Liver (tissue), 9 donors: Measurements from ENCODE around the gene N4BP3. TPM values are rescaled to one million over a fixed set of nuclear protein-coding genes. Genes with fewer than 3 reads are reported as not detected.
"Not testable (repeated sequence)": the region's sequence is repeated elsewhere in the genome, so short reads cannot be mapped to it uniquely, and the experiment has no call there.

Experiments used
- DNase-seq: peaks from one replicate; pipeline ENCODE4 v3.0.0-alpha.2; 2017; ENCODE audit warnings: low spot score
- H3K27ac ChIP-seq, 2 donors: one replicate each; pipeline ENCODE4 v1.7.0; 2013; ENCODE audit warnings: inconsistent platforms in 2 of 2, low read length in 2 of 2, control low read depth in 1 of 2, low read depth in 1 of 2, mild to moderate bottlenecking in 1 of 2
- H3K27me3 ChIP-seq, 4 donors: one replicate each; pipeline versions ENCODE4 v1.6.1 to v1.7.0; 2013; ENCODE audit warnings: low read length in 3 of 4, inconsistent platforms in 1 of 4, mild to moderate bottlenecking in 1 of 4, moderate library complexity in 1 of 4; ENCODE audit not compliant: control insufficient read depth in 4 of 4, insufficient read depth in 4 of 4
- H3K36me3 ChIP-seq, 4 donors: one replicate each; pipeline versions ENCODE4 v1.6.1 to v1.7.0; 2013; ENCODE audit warnings: low read length in 3 of 4, mild to moderate bottlenecking in 3 of 4, low read depth in 1 of 4, moderate library complexity in 1 of 4; ENCODE audit not compliant: control insufficient read depth in 4 of 4, insufficient read depth in 3 of 4
- H3K4me1 ChIP-seq, 4 donors: one replicate each; pipeline versions ENCODE4 v1.6.1 to v1.7.0; 2013; ENCODE audit warnings: low read length in 3 of 4, mild to moderate bottlenecking in 3 of 4, moderate library complexity in 1 of 4; ENCODE audit not compliant: control insufficient read depth in 4 of 4, insufficient read depth in 4 of 4
- H3K4me3 ChIP-seq, 3 donors: one replicate each; pipeline versions ENCODE4 v1.6.1 to v1.7.0; 2013; ENCODE audit warnings: low read length in 3 of 3, control low read depth in 1 of 3, low read depth in 1 of 3, mild to moderate bottlenecking in 1 of 3
- H3K9ac ChIP-seq, 2 donors: one replicate each; pipeline ENCODE4 v1.7.0; 2013; ENCODE audit warnings: low read length in 2 of 2, mild to moderate bottlenecking in 2 of 2, moderate library complexity in 2 of 2, control low read depth in 1 of 2, low read depth in 1 of 2
- H3K9me3 ChIP-seq, 4 donors: one replicate each; pipeline versions ENCODE4 v1.6.1 to v1.7.0; 2013; ENCODE audit warnings: low read length in 3 of 4; ENCODE audit not compliant: control insufficient read depth in 4 of 4
- EGR1 ChIP-seq, 2 donors: IDR thresholded peaks; 2 replicates each; pipeline ENCODE4 v1.6.1; 2016 to 2018; ENCODE audit warnings: antibody characterized with exemption in 2 of 2, low read depth in 2 of 2
- FOXA1 ChIP-seq: IDR thresholded peaks from 2 replicates; pipeline ENCODE4 v1.6.1; 2016; ENCODE audit warnings: antibody characterized with exemption
- FOXA2 ChIP-seq: IDR thresholded peaks from 2 replicates; pipeline ENCODE4 v1.6.1; 2016; ENCODE audit warnings: antibody characterized with exemption
- GABPA ChIP-seq, 2 donors: IDR thresholded peaks in 1 of 2; conservative IDR thresholded peaks in 1 of 2; 2 replicates each; pipeline ENCODE4 v1.6.1; 2016; ENCODE audit warnings: antibody characterized with exemption in 2 of 2, mild to moderate bottlenecking in 1 of 2, moderate library complexity in 1 of 2
- JUND ChIP-seq, 2 donors: IDR thresholded peaks; 2 replicates each; pipeline ENCODE4 v1.6.1; 2016; ENCODE audit warnings: antibody characterized with exemption in 2 of 2
- NR2F2 ChIP-seq: IDR thresholded peaks from 2 replicates; pipeline ENCODE4 v1.6.1; 2016; ENCODE audit warnings: antibody characterized with exemption
- RAD21 ChIP-seq, 2 donors: IDR thresholded peaks; 2 replicates each; pipeline ENCODE4 v1.6.1; 2016; ENCODE audit warnings: antibody characterized with exemption in 2 of 2, mild to moderate bottlenecking in 2 of 2
- RXRA ChIP-seq, 2 donors: IDR thresholded peaks; 2 replicates each; pipeline ENCODE4 v1.6.1; 2017 to 2018; ENCODE audit warnings: antibody characterized with exemption in 2 of 2, mild to moderate bottlenecking in 1 of 2
- SP1 ChIP-seq: IDR thresholded peaks from 2 replicates; pipeline ENCODE4 v1.6.1; 2018; ENCODE audit warnings: antibody characterized with exemption, mild to moderate bottlenecking
- TAF1 ChIP-seq: conservative IDR thresholded peaks from 2 replicates; pipeline ENCODE4 v1.6.1; 2016; ENCODE audit warnings: antibody characterized with exemption, mild to moderate bottlenecking
- YY1 ChIP-seq: IDR thresholded peaks from 2 replicates; pipeline ENCODE4 v1.6.1; 2016; ENCODE audit warnings: antibody characterized with exemption, mild to moderate bottlenecking
- ZBTB33 ChIP-seq: IDR thresholded peaks from 2 replicates; pipeline ENCODE4 v1.6.1; 2016; ENCODE audit warnings: antibody characterized with exemption
- WGBS: extraction: QIAGEN DNeasy Blood & Tissue Kit; methylation state at CpG from one replicate; pipeline ENCODE4 v1.1.7; 2013; 5-methylcytosine and 5-hydroxymethylcytosine counted together
- polyA plus RNA-seq, 2 donors: library from polyadenylated mRNA; stranded (reverse) in 1 of 2; unstranded in 1 of 2; fragments of 200-250 nt in 1 of 2; fragments of >200 nt in 1 of 2; fragmentation: Nextera tagmentation in 1 of 2; extraction: Ambion mirVana in 1 of 2; gene quantifications; one replicate each; pipeline versions ENCODE4 v1.2.1 to v1.2.3, GENCODE V29; 2013 to 2015
- total RNA-seq, 2 donors: library from RNA; depleted of rRNA; stranded (reverse); fragments of >200 nt; gene quantifications; one replicate each; pipeline ENCODE4 v1.2.3, GENCODE V29; 2014
- TF ChIP-seq, protein P1 (sequence below): IDR thresholded peaks from 2 replicates; pipeline ENCODE4 v1.6.1; 2016; ENCODE audit warnings: antibody characterized with exemption
- TF ChIP-seq, protein P2 (sequence below): IDR thresholded peaks from 2 replicates; pipeline ENCODE4 v1.6.1; 2016; ENCODE audit warnings: antibody characterized with exemption, mild to moderate bottlenecking
- TF ChIP-seq, protein P3 (sequence below): fragments of 150-350 bp; IDR thresholded peaks from 2 replicates; pipeline ENCODE4 v1.5.1; 2017; ENCODE audit warnings: improper control_type of control experiment, low read depth, low read length; ENCODE audit not compliant: missing input control
- TF ChIP-seq, protein P4 (sequence below): IDR thresholded peaks from 2 replicates; pipeline ENCODE4 v1.6.1; 2016; ENCODE audit warnings: antibody characterized with exemption
- donor health status: healthy.
- donor health status: healthy.
- donor health status: healthy.
- donor health status: healthy.
- donor health status: healthy.

N4BP3 gene
- total and polyA plus RNA-seq, 4 donors: 0.06 to 0.28 (median 0.08) TPM; not detected in 1

- Histone ChIP-seq H3K9me3 (no peaks in the 10 kb centered on the region), H3K27ac (no peak overlapping the region), H3K4me1 (no peaks in the 10 kb centered on the region), H3K4me3 (no peak overlapping the region), H3K36me3 (no peaks in the 10 kb centered on the region), H3K9ac (no peak overlapping the region), H3K27me3 (no peaks in the 10 kb centered on the region)
- no peak for DNase-seq
- 53% methylated on average over 6 of the region's 6 CpGs for WGBS
- TF ChIP-seq RAD21 (IDR thresholded peaks at IDR 0.05): no peak
- TF ChIP-seq RXRA (IDR thresholded peaks at IDR 0.05): no peak
- no peak for TF ChIP-seq GABPA (IDR thresholded peaks at IDR 0.05 in 1 of 2, conservative IDR thresholded peaks at IDR 0.05 in 1 of 2)
- TF ChIP-seq JUND (IDR thresholded peaks at IDR 0.05): no peak
- TF ChIP-seq ZBTB33: no peak
- TF ChIP-seq SP1: no peak
- TF ChIP-seq YY1: no peak
- no peak for TF ChIP-seq NR2F2
- TF ChIP-seq TAF1: no peak
- TF ChIP-seq, protein P1, sequence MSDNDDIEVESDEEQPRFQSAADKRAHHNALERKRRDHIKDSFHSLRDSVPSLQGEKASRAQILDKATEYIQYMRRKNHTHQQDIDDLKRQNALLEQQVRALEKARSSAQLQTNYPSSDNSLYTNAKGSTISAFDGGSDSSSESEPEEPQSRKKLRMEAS: no peak
- TF ChIP-seq EGR1 (IDR thresholded peaks at IDR 0.05; ENCODE audit: low read depth in 2 of 2): no peak
- TF ChIP-seq, protein P2, sequence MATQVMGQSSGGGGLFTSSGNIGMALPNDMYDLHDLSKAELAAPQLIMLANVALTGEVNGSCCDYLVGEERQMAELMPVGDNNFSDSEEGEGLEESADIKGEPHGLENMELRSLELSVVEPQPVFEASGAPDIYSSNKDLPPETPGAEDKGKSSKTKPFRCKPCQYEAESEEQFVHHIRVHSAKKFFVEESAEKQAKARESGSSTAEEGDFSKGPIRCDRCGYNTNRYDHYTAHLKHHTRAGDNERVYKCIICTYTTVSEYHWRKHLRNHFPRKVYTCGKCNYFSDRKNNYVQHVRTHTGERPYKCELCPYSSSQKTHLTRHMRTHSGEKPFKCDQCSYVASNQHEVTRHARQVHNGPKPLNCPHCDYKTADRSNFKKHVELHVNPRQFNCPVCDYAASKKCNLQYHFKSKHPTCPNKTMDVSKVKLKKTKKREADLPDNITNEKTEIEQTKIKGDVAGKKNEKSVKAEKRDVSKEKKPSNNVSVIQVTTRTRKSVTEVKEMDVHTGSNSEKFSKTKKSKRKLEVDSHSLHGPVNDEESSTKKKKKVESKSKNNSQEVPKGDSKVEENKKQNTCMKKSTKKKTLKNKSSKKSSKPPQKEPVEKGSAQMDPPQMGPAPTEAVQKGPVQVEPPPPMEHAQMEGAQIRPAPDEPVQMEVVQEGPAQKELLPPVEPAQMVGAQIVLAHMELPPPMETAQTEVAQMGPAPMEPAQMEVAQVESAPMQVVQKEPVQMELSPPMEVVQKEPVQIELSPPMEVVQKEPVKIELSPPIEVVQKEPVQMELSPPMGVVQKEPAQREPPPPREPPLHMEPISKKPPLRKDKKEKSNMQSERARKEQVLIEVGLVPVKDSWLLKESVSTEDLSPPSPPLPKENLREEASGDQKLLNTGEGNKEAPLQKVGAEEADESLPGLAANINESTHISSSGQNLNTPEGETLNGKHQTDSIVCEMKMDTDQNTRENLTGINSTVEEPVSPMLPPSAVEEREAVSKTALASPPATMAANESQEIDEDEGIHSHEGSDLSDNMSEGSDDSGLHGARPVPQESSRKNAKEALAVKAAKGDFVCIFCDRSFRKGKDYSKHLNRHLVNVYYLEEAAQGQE: no peak
- no peak for TF ChIP-seq FOXA2
- TF ChIP-seq, protein P3, sequence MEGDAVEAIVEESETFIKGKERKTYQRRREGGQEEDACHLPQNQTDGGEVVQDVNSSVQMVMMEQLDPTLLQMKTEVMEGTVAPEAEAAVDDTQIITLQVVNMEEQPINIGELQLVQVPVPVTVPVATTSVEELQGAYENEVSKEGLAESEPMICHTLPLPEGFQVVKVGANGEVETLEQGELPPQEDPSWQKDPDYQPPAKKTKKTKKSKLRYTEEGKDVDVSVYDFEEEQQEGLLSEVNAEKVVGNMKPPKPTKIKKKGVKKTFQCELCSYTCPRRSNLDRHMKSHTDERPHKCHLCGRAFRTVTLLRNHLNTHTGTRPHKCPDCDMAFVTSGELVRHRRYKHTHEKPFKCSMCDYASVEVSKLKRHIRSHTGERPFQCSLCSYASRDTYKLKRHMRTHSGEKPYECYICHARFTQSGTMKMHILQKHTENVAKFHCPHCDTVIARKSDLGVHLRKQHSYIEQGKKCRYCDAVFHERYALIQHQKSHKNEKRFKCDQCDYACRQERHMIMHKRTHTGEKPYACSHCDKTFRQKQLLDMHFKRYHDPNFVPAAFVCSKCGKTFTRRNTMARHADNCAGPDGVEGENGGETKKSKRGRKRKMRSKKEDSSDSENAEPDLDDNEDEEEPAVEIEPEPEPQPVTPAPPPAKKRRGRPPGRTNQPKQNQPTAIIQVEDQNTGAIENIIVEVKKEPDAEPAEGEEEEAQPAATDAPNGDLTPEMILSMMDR: no peak
These were observed 28.0 kb upstream of the N4BP3 start for GRCh38 chr5:178085316-178085715.

GRCh38 chr5:178086266-178086665 lies 27.1 kb upstream of the N4BP3 start:
- Histone ChIP-seq H3K9ac (no peak overlapping the region), H3K36me3 (no peaks in the 10 kb centered on the region), H3K27me3 (no peaks in the 10 kb centered on the region), H3K27ac (no peak overlapping the region), H3K9me3 (no peaks in the 10 kb centered on the region), H3K4me3 (no peak overlapping the region), H3K4me1 (no peaks in the 10 kb centered on the region)
- DNase-seq: no peak
- WGBS: 33% methylated on average over 25 of the region's 25 CpGs
- TF ChIP-seq RXRA (IDR thresholded peaks at IDR 0.05) (no peak), YY1 (no peak), FOXA1 (no peak), TAF1 (no peak), SP1 (no peak)
- TF ChIP-seq, protein P4, sequence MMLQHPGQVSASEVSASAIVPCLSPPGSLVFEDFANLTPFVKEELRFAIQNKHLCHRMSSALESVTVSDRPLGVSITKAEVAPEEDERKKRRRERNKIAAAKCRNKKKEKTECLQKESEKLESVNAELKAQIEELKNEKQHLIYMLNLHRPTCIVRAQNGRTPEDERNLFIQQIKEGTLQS: no peak

DNA sequence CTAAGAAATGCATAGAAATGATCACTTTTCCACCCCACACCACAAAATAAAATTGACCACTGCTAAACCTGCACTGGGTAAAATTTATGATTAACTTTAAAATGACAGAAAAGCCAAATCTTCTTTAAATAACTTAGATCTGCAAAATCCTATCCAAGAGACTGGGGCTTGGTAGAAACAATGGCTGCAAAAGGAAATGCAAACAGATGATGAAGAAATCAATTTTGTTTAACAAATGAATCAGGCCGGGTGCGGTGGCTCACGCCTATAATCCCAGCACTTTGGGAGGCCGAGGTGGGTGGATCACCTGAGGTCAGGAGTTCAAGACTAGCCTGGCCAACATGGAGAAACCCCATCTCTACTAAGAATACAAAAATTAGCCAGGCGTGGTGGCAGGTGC lies 26.1 kb upstream of the N4BP3 start:
- not testable (repeated sequence) for DNase-seq, H3K9ac ChIP-seq, H3K27ac ChIP-seq, H3K4me1 ChIP-seq, H3K36me3 ChIP-seq, H3K27me3 ChIP-seq, H3K9me3 ChIP-seq, H3K4me3 ChIP-seq
- 65% methylated on average over 5 of the region's 5 CpGs for WGBS
